ENCODE results near the gene B3GNT4. TPM values are rescaled to one million over a fixed set of nuclear protein-coding genes. Genes with fewer than 3 reads are reported as not detected.

The B3GNT4 gene
- total and polyA plus RNA-seq, 2 of the 4 experiments (the other 2 are of a cell fraction), result 0.18 to 0.53 TPM

DNA sequence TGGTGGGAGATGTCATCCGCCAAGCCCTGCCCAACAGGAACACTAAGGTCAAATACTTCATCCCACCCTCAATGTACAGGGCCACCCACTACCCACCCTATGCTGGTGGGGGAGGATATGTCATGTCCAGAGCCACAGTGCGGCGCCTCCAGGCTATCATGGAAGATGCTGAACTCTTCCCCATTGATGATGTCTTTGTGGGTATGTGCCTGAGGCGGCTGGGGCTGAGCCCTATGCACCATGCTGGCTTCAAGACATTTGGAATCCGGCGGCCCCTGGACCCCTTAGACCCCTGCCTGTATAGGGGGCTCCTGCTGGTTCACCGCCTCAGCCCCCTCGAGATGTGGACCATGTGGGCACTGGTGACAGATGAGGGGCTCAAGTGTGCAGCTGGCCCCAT, 3.5 kb downstream of the B3GNT4 start:
- Histone ChIP-seq H2BK15ac (ENCODE audit: low read depth, low read length) (no peak overlapping the region), H3K27me3 (ENCODE audit: control insufficient read depth, insufficient read depth, low read length) (peaks cover 22% of the 10 kb centered on the region), H2AFZ (replicated peaks; ENCODE audit: low read length, poor library complexity) (no peak overlapping the region), H3K4me2 (ENCODE audit: low read depth, low read length) (no peak overlapping the region), H4K8ac (ENCODE audit: low read depth in 2 of 2, low read length in 2 of 2) (no peak overlapping the region), H2AK5ac (ENCODE audit: low read depth, low read length) (no peak overlapping the region), H3K23ac (ENCODE audit: low read depth, low read length) (no peak overlapping the region), H2BK20ac (ENCODE audit: low read depth, low read length) (no peak overlapping the region), H4K5ac (ENCODE audit: low read depth, low read length) (no peak overlapping the region), H2BK5ac (ENCODE audit: low read depth, low read length, poor library complexity, severe bottlenecking) (no peak overlapping the region), H3K14ac (replicated peaks; ENCODE audit: low read depth, low read length) (no peak overlapping the region), H3K36me3 (ENCODE audit: control insufficient read depth, insufficient read depth, low read length) (peaks cover 32% of the 10 kb centered on the region), H3K56ac (ENCODE audit: extremely low read depth, insufficient read depth, low read length) (no peak overlapping the region), H3K4ac (ENCODE audit: low read depth, low read length) (no peak overlapping the region), H3K9me1 (ENCODE audit: insufficient read depth, low read length) (no peaks in the 10 kb centered on the region; the same call in 1 of the 2 replicates), H3K79me1 (ENCODE audit: low read depth in 1 of 2, low read length in 2 of 2) (peaks cover 0 to 4% of the 10 kb centered on the region in 2 experiments; a peak in 1 of 4 replicates), H3K4me3 (ENCODE audit: insufficient read depth, low read depth, low read length) (no peak overlapping the region), H3K9me3 (ENCODE audit: control insufficient read depth, insufficient read depth, low read length) (no peaks in the 10 kb centered on the region), H2BK120ac (ENCODE audit: low read depth, low read length) (no peak overlapping the region), H3K18ac (ENCODE audit: low read depth, low read length) (no peak overlapping the region), H4K20me1 (ENCODE audit: insufficient read depth, low read length) (peaks cover 18% of the 10 kb centered on the region), H3K9ac (ENCODE audit: low read depth, low read length) (no peak overlapping the region), H3K4me1 (ENCODE audit: control insufficient read depth, insufficient read depth, low read length) (no peaks in the 10 kb centered on the region), H4K91ac (ENCODE audit: insufficient read depth, low read depth, low read length) (no peak overlapping the region), H2AK9ac (replicated peaks; ENCODE audit: low read depth, low read length, poor library complexity) (no peak overlapping the region), H3K27ac (ENCODE audit: insufficient read depth, low read length) (no peak overlapping the region)
- in situ Hi-C loops (cut with MboI; ENCODE audit: low sequenced_read_pairs), result no loop called here
- intact Hi-C loops (cut with micrococcal nuclease), result no loop called here
- no TSS peak for BruUV-seq (replicated peaks)
- no peak for ATAC-seq (ENCODE audit: low read depth)
- no peak for DNase-seq
- no peak for TF ChIP-seq USF2 (IDR thresholded peaks at IDR 0.05; ENCODE audit: low read depth, low read length)
- no peak for TF ChIP-seq NFE2L2 (IDR thresholded peaks at IDR 0.05; ENCODE audit: low read depth, low read length)
- TF ChIP-seq SMC3 (IDR thresholded peaks at IDR 0.05; ENCODE audit: low read depth, low read length), result no peak
- TF ChIP-seq CHD1 (IDR thresholded peaks at IDR 0.05; ENCODE audit: low read depth, low read length), result no peak
- no peak for TF ChIP-seq MAZ (IDR thresholded peaks at IDR 0.05; ENCODE audit: borderline replicate concordance, low read depth, low read length)
- dilution Hi-C loops (cut with HindIII; ENCODE audit: low sequenced_read_pairs, unreplicated experiment), result no loop called here
- CTCF ChIA-PET, result no interaction called here
- POLR2A ChIA-PET (ENCODE audit: unreplicated experiment), result no interaction called here
- no CpG with 5 or more reads among the region's 8 CpGs for WGBS, 2 experiments (ENCODE audit: extremely low coverage in 2 of 2, insufficient read length in 1 of 2)

Measured in IMR-90 (cell line).